CD4-positive, alpha-beta T cell treated with Interleukin-10 for 1 hour (primary cell): ENCODE results near the gene YBX1.
"Not testable (repeated sequence)": the region's sequence is repeated elsewhere in the genome, so short reads cannot be mapped to it uniquely, and the experiment has no call there.

Experiments
- DNase-seq: peaks from one replicate; pipeline ENCODE4 v3.0.0-alpha.2; 2020

The YBX1 gene

GRCh38 chr1:42751511-42752070, 69.4 kb downstream of the YBX1 start:
- not testable (repeated sequence) for DNase-seq

GRCh38 chr1:42752284-42752683, 70.1 kb downstream of the YBX1 start:
- DNase-seq: no peak

GRCh38 chr1:42753070-42753469, 70.9 kb downstream of the YBX1 start:
- DNase-seq: no peak
